Cardiac fibroblast (primary cell): ENCODE data around the gene SPI1.

Source experiments
- DNase-seq, 2 donors: peaks; one replicate each; pipeline versions ENCODE4 v3.0.0 to v3.0.0-alpha.2; 2010; ENCODE audit warnings: low read depth in 2 of 2
- H3K4me3 ChIP-seq, 2 donors: replicated peaks in 1 of 2; 1 replicate in 1 of 2; 2 replicates in 1 of 2; pipeline ENCODE4 v1.5.1; 2011; ENCODE audit warnings: low read depth in 2 of 2, low read length in 2 of 2, mild to moderate bottlenecking in 2 of 2, moderate library complexity in 1 of 2
- TF ChIP-seq, protein P1 (sequence below): IDR thresholded peaks from one replicate; pipeline ENCODE4 v1.5.1; 2011; ENCODE audit warnings: low read depth, mild to moderate bottlenecking, low read length, inconsistent platforms

Gene SPI1

DNA sequence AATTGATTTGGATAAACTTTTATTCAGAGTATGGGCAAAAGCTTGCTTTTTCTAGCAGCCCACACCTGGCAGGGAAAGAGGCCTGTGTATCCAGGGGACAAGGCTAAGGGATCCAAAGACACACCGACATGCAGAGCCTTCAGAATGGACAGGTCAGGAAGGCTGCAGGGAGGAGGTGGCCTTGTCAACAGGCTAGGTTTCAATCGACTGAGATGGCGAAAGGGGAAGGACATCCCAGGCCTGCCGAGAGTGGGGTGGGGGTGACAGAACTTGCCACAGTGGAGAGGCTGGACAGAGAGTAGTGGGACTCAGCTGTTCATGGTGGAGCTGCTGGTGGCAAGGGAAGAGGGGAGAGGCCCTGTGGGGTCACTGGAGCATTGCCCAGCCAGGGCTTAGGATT lies 24.8 kb upstream of the SPI1 start:
- TF ChIP-seq, protein P1, sequence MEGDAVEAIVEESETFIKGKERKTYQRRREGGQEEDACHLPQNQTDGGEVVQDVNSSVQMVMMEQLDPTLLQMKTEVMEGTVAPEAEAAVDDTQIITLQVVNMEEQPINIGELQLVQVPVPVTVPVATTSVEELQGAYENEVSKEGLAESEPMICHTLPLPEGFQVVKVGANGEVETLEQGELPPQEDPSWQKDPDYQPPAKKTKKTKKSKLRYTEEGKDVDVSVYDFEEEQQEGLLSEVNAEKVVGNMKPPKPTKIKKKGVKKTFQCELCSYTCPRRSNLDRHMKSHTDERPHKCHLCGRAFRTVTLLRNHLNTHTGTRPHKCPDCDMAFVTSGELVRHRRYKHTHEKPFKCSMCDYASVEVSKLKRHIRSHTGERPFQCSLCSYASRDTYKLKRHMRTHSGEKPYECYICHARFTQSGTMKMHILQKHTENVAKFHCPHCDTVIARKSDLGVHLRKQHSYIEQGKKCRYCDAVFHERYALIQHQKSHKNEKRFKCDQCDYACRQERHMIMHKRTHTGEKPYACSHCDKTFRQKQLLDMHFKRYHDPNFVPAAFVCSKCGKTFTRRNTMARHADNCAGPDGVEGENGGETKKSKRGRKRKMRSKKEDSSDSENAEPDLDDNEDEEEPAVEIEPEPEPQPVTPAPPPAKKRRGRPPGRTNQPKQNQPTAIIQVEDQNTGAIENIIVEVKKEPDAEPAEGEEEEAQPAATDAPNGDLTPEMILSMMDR, result no peak
- no peak for DNase-seq
- H3K4me3 ChIP-seq, result no peak overlapping the region

DNA sequence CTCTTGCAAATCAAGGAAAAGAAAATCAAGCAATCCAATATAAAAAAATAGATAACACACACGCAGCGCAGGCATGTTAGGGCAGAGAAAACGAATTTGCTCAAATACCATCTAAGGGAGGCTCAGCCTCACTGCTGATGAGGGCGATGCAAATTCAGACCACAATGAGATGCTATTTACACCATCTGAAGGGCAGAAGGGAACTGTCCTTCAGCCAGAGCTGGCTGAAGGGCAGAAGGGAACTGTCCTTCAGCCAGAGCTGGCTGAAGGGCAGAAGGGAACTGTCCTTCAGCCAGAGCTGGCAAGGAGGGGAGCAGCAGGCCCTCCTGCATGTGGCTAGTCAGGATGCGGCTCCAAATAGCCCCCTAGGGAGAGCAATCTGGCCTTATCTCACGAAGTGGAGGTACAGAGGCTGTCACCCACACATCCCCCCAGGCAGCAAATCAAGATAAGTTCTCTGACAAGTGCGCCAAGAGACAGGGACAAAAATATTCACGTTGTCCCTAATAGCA lies 22.5 kb upstream of the SPI1 start:
- H3K4me3 ChIP-seq, result no peak overlapping the region
- no peak for DNase-seq
- TF ChIP-seq, protein P1, result no peak

- H3K4me3 ChIP-seq, result peak overlapping the region; percentile 53
These were observed 21.8 kb upstream of the SPI1 start for GRCh38 chr11:47399860-47400767.

GRCh38 chr11:47398551-47398950 lies 20.2 kb upstream of the SPI1 start:
- no peak for DNase-seq
- no peak overlapping the region for H3K4me3 ChIP-seq
- TF ChIP-seq, protein P1, result no peak

More at GRCh38 chr11:47399860-47400767, 21.8 kb upstream of the SPI1 start:
- no peak for DNase-seq
- TF ChIP-seq, protein P1, result no peak

DNA sequence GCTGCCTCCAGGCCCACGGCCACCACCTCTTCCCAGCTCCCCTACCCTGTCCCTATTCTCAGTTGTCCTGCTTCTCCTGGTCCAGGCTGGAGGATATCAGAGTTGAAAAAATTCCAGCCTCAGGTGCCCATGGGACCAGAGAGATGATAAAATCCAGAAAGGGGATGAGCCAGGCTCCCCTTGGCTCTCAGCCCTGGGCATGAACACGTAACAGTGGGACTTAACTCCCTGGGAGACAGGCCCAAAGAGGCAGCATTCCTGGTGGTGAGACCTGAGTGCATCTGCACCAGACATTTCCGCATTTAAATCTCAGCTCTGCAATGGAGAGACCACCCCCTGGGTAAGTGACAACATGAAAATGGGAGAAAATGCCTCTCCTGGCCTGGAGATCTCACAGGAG lies 19.7 kb upstream of the SPI1 start:
- TF ChIP-seq, protein P1, result no peak
- H3K4me3 ChIP-seq, result no peak overlapping the region
- DNase-seq, result no peak

DNA sequence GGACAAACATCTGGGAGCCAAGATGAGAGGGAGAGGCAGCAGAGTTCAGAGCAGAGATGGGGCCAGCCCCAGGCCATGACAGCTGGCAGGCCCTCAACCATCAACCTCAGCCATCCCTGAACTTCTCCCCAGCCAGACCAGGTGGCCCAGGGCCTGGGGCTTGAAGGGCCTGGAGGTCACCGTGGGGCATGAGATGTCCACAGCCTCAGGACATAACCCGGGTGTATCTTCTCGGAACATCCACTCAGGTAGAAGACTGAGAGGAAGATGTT lies 17.6 kb upstream of the SPI1 start:
- no peak for DNase-seq
- H3K4me3 ChIP-seq, result no peak overlapping the region
- TF ChIP-seq, protein P1, result no peak
